ENCODE results near the gene SH3RF3. TPM values are rescaled to one million over a fixed set of nuclear protein-coding genes. Genes with fewer than 3 reads are reported as not detected.

The SH3RF3 gene
- total RNA-seq, 4 donors from 2014 or later: 2.2 to 6.1 (median 4.2) TPM

GRCh38 chr2:109493176-109493935 is 364.4 kb downstream of the SH3RF3 start:
- WGBS: 76% methylated on average over 4 of the region's 4 CpGs

GRCh38 chr2:109494351-109494750 is 365.3 kb downstream of the SH3RF3 start:
- no peak overlapping the region for H3K27ac ChIP-seq
- no peak for TF ChIP-seq CTCF (IDR thresholded peaks at IDR 0.05)
- no peaks in the 10 kb centered on the region for H3K9me3 ChIP-seq
- 28% methylated on average over 2 of the region's 3 CpGs for WGBS
- no peak for DNase-seq (ENCODE audit: low spot score in 2 of 2)
- H3K36me3 ChIP-seq: peaks cover 5% of the 10 kb centered on the region
- peaks cover 11% of the 10 kb centered on the region for H3K4me1 ChIP-seq
- H3K27me3 ChIP-seq: no peaks in the 10 kb centered on the region
- no peak overlapping the region for H3K4me3 ChIP-seq

More at GRCh38 chr2:109493176-109493935, 364.4 kb downstream of the SH3RF3 start:
- Histone ChIP-seq H3K4me3 (no peak overlapping the region), H3K27ac (no peak overlapping the region), H3K9me3 (no peaks in the 10 kb centered on the region), H3K4me1 (peaks cover 9% of the 10 kb centered on the region), H3K27me3 (no peaks in the 10 kb centered on the region), H3K36me3 (peaks cover 5% of the 10 kb centered on the region)
- TF ChIP-seq POLR2A (IDR thresholded peaks at IDR 0.05) (no peak), CTCF (IDR thresholded peaks at IDR 0.05) (no peak), EP300 (IDR thresholded peaks at IDR 0.05) (no peak), POLR2AphosphoS5 (IDR thresholded peaks at IDR 0.05) (no peak)
- DNase-seq (ENCODE audit: low spot score in 2 of 2): no peak

- Histone ChIP-seq H3K36me3 (peaks cover 2% of the 10 kb centered on the region), H3K4me3 (no peak overlapping the region), H3K4me1 (peaks cover 11% of the 10 kb centered on the region), H3K27ac (no peak overlapping the region), H3K9me3 (no peaks in the 10 kb centered on the region), H3K27me3 (no peaks in the 10 kb centered on the region)
- 58% methylated on average over 8 of the region's 8 CpGs for WGBS
- no peak for DNase-seq (ENCODE audit: low spot score in 2 of 2)
- TF ChIP-seq CTCF (IDR thresholded peaks at IDR 0.05): no peak
- no peak for TF ChIP-seq EP300 (IDR thresholded peaks at IDR 0.05)
- no peak for TF ChIP-seq POLR2A (IDR thresholded peaks at IDR 0.05)
- no peak for TF ChIP-seq POLR2AphosphoS5 (IDR thresholded peaks at IDR 0.05)
Observed at GRCh38 chr2:109497463-109497862, 368.5 kb downstream of the SH3RF3 start.

GRCh38 chr2:109497911-109498870 is 369.2 kb downstream of the SH3RF3 start:
- 62% methylated on average over 13 of the region's 19 CpGs for WGBS
- no peak for DNase-seq (ENCODE audit: low spot score in 2 of 2)
- H3K27ac ChIP-seq: no peak overlapping the region
- H3K4me1 ChIP-seq: peaks cover 11% of the 10 kb centered on the region
- no peaks in the 10 kb centered on the region for H3K9me3 ChIP-seq
- H3K27me3 ChIP-seq: no peaks in the 10 kb centered on the region
- TF ChIP-seq CTCF (IDR thresholded peaks at IDR 0.05) (no peak), POLR2A (IDR thresholded peaks at IDR 0.05) (no peak), EP300 (IDR thresholded peaks at IDR 0.05) (no peak), POLR2AphosphoS5 (IDR thresholded peaks at IDR 0.05) (no peak)
- peaks cover 2% of the 10 kb centered on the region for H3K36me3 ChIP-seq
- H3K4me3 ChIP-seq: no peak overlapping the region

GRCh38 chr2:109498906-109499305 is 369.9 kb downstream of the SH3RF3 start:
- H3K4me3 ChIP-seq: no peak overlapping the region
- WGBS: 87% methylated on average over 9 of the region's 15 CpGs
- no peaks in the 10 kb centered on the region for H3K27me3 ChIP-seq
- no peaks in the 10 kb centered on the region for H3K36me3 ChIP-seq
- H3K4me1 ChIP-seq: peaks cover 11% of the 10 kb centered on the region
- DNase-seq (ENCODE audit: low spot score in 2 of 2): no peak
- no peak overlapping the region for H3K27ac ChIP-seq
- no peak for TF ChIP-seq EP300 (IDR thresholded peaks at IDR 0.05)
- H3K9me3 ChIP-seq: no peaks in the 10 kb centered on the region
